IPS DF 19.7 (cell line): ENCODE measurements around the gene RBM25.

ENCODE experiments used
- DNase-seq: peaks from one replicate; pipeline ENCODE4 v3.0.0-alpha.2; 2013; ENCODE audit warnings: low read depth, low spot score

RBM25 gene

DNA sequence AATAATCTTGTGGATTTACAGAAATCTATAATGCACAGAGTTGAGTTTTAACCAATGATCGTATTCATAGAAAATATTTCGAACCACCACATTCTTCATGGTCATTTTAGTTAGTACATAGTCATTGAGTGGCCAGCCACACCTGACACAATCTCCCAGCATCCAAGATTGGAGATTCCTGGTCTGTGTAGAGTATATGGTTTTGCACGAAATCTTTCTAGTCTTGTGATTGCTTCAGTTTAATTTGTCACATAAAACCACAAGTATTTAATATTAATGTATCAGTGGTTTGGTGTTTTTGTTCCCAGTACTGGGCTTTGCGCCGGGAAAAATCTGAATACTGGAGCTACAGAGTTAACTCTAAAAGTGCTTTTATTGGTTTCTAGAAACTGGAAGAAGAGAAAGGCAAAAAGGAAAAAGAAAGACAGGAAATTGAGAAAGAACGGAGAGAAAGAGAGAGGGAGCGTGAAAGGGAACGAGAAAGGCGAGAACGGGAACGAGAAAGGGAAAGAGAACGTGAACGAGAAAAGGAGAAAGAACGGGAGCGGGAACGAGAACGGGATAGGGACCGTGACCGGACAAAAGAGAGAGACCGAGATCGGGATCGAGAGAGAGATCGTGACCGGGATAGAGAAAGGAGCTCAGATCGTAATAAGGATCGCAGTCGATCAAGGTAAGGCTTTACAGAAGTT, 44.6 kb downstream of the RBM25 start:
- no peak for DNase-seq

DNA sequence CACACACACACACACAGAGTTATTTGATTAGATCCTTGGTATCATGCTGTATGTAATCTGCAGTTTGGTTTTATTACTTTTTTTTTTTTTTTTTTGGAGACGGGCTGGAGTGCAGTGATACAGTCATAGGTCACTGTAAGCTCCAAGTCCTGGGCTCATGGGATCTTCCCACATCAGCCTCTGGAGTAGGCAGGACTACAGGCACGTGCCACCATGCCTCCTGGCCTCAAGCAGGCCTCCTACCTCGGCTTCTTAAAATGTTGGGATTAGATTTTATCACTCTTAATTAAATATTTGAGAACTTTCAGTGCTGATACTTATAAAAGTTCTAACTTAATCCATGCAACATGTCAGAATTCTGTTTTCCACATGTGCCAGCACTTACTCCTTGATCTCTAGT, 46.7 kb downstream of the RBM25 start:
- DNase-seq = no peak

DNA sequence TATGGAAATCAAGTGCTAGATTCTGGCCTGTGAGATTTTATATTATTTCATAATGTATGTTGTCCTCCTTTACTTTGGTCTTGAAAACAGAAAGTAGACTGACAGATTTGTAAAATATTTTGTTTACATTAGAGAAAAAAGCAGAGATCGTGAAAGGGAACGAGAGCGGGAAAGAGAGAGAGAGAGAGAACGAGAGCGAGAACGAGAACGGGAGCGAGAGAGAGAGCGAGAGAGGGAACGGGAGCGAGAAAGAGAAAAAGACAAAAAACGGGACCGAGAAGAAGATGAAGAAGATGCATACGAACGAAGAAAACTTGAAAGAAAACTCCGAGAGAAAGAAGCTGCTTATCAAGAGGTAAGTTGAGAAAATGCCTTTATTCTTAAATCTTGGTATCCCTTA, 47.4 kb downstream of the RBM25 start:
- DNase-seq = no peak

DNA sequence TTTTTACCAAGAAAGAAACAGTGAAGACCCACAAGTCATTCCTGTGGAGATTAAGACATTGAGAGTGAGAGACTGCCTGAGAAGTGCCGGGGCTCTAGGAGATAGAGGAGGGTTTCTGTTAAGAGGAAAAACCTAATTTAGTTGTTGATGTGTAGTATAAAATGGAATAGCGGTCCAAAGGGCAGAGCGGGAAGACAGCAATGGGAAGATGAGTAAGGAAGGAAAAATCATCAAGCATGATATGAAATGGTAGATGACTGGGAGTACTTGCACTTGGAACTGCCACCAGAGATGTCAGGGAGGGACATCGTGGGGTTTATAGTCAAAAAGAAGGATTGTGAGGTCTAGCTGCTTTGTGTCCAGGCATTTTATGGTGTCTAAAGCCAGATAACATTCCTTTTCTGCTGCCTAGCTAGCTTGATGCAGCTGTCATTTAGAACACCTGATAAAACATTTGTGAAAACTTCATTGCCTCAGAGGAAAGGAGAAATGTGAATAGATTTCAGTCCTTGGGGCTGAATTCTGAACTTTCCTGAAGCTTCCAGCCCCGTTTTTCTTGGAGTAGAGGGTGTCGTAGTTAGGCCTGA, 57.8 kb downstream of the RBM25 start:
- DNase-seq = no peak

DNA sequence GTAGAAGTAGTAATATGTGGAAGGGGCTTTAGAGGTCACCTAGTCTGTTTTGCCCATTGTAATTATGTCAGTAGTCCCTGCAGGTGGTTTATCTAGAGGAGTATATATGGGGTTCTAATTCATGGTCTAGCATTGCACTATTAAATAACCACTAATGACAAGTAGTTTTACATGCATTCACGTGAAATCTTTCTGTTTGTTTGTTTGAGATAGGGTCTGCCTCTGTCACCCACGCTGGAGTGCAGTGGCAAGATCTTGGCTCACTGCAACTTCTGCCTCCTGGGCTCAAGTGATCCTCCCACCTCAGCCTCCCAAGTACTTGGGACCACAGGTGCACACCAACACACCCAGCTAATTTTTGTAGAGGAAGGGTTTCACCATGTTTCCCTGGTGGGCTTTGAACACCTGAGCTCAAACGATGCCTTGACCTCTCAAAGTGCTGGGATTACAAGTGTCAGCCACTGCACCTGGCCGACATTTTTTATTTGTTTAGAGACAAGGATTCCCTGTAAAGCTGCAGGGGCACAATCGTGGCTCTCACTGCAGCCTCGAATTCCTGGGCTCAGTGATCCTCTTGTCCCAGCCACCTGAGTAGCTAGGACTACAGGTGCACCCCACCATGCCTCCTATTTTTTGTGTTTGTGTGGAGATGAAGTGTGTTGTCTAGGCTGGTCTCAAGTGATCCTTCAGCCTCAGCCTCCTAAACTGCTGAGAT, 66.0 kb downstream of the RBM25 start:
- DNase-seq = no peak

DNA sequence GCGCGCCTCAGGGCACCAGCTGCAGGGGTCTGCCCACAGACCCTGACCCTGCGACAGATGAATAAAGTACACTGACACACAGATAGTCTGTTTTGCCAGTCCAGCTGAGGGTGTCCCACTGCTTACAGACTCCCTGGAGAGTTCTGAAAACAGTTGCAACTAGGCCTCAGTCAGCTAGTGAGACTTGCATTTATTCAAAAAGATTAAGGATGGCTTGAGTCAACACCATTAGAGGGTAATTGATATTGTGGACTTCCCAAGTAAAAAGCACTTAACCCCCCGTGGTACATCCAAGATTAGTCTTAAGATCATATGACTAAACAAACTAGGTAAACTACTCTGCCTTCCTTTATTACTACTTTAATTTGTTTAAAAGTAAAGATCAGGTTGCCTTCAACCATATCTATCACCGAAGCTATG, 66.8 kb downstream of the RBM25 start:
- DNase-seq = no peak

DNA sequence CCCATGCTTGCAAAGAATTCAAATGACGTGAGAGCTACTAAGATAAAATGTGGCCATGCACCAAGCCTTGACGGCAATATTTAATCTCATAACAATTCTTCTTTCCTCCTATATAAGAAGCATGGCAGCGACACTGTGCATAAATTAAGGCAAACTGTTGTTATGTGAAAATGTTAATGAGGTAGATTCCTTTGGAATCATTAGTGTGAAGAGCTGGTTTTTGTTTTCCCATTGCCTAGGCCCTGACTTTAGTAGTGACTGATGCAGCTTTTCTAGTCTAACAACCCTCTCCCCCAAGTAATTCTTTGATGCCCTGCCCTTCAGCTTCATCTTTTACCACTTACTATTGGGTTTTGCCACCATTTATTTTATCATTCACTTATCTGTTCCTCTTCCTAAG, 67.4 kb downstream of the RBM25 start:
- no peak for DNase-seq

DNA sequence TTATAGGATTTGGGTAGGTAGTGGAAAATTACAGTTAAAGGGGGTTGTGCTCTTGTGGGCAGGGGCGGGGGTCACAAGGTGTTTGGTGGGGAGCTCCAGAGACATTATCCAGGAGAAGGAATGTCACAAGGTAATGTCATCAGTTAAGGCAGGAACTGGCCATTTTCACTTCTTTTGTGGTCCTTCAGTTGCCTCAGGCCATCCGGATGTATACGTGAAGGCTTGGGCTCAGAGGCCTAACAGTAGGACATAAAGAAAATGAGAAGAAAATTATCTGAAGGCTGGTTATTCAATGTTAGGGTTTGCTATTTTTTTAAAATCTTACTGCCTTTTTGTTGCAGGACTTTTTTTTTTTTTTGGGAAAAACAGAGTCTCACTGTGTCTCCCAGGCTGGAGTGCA, 75.5 kb downstream of the RBM25 start:
- DNase-seq = no peak

DNA sequence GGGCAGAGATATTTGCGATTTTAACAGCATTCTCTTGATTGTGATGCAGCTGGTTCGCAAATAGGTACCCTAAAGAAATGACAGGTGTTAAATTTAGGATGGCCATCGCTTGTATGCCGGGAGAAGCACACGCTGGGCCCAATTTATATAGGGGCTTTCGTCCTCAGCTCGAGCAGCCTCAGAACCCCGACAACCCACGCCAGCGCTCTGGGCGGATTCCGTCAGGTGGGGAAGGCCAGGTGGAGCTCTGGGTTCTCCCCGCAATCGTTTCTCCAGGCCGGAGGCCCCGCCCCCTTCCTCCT, 77.7 kb downstream of the RBM25 start:
- no peak for DNase-seq

DNA sequence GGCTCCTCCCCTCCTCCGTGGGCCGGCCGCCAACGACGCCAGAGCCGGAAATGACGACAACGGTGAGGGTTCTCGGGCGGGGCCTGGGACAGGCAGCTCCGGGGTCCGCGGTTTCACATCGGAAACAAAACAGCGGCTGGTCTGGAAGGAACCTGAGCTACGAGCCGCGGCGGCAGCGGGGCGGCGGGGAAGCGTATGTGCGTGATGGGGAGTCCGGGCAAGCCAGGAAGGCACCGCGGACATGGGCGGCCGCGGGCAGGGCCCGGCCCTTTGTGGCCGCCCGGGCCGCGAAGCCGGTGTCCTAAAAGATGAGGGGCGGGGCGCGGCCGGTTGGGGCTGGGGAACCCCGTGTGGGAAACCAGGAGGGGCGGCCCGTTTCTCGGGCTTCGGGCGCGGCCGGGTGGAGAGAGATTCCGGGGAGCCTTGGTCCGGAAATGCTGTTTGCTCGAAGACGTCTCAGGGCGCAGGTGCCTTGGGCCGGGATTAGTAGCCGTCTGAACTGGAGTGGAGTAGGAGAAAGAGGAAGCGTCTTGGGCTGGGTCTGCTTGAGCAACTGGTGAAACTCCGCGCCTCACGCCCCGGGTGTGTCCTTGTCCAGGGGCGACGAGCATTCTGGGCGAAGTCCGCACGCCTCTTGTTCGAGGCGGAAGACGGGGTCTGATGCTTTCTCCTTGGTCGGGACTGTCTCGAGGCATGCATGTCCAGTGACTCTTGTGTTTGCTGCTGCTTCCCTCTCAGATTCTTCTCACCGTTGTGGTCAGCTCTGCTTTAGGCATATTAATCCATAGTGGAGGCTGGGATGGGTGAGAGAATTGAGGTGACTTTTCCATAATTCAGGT, 78.3 kb downstream of the RBM25 start, which contains the start of gene PSEN1:
Gene PSEN1, plus strand, starts transcription at position 121 of the 839 bp plus-strand sequence. CDS start 11,513 bp downstream, outside the sequence.
- DNase-seq = peak; percentile 72

DNA sequence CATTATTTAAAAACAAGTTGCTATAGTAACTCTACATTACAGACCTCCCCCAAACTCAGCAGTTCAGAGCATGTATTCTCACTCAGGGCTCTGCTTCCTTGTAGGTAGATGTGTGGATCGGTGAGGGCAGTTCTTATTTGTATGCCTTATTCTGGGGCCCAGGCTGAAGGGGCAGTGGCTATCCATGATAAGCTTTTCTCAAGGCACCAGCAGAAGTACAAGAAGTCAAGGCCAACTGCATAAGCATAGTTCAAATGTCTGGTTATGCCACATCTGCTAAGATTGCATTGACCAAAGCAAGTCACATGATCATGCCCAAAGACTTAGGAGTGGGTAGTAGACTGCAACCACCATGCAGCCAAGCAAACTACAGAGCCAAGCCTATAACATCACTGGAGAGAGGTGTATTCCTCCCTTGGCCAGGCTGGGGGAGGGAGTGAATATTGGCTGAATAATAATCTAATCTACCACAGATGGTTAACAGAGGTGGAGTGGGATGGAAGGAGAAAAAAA, 82.5 kb downstream of the RBM25 start:
- DNase-seq = no peak

DNA sequence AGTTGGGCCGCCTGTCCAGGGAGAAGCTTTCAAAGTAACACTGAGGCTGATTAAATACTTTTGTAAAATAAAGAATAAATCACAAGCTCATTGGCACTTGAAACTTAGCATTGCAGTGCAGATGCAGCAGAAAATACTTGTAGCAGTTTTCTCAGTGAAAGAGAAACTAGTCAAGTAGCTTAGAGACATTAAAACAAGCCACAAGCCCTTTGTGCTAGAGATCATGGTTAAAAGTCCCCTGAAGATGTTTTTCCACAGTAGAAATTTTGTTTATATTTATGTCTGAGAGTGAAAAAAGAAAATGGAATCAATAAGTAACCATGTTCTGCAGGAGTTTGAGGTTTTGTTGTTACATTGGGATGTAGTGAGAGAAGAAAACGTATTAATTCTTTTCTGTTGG, 83.9 kb downstream of the RBM25 start:
- no peak for DNase-seq

DNA sequence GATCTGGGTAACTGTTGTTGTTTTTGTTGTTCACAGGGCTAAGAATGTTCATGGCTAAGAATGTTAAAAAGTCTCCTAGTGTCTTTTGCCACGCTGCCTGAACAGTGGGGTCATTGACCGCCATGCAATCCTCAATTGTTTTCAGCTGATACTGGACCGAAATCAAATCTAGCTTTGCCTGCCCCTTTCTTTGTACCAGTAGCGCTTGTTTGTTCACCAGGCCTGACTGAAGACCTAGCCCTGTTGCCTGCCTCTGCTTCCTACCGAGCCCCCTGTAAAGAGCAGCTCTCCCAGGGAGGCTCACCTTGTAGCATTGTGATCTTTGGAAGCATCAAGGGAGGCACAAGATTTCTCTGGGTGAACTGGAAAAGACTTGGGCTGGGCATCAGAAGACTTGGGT, 84.7 kb downstream of the RBM25 start:
- no peak for DNase-seq

DNA sequence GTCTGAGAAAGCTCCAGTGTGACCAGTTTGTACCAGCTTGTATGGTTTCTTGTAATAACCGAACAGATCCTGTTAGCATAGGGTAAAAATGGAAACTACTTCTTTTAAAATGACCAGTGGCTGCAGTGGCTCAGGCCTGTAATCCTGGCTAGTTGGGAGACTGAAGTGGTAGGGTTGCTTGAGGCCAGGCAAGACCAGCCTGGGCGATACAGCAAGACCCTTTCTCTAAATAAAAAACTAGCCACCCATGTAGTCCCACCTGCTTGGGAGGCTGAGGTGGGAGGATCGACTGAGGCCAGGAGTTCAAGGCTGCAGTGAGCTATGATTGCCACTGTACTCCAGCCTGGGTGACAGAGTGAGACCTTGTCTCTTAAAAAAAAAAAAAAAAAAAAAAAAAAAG, 85.3 kb downstream of the RBM25 start:
- DNase-seq = no peak

DNA sequence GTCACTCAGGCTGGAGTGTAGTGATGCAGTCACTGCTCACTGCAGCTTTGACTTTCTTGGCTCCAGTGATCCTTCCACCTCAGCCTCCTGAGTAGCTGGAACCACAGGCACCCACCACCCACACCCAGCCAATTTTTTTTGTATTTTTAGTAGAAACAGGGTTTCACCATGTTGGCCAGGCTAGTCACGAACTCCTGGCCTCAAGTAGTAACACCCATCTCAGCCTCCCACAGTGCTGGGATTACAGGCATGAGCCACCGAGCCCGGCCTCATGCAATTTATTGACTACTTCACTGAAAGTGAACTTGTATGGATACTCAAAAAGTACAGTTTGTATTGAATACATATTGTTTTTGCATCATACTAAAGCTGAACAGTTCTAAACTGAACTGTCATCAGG, 87.0 kb downstream of the RBM25 start:
- no peak for DNase-seq

DNA sequence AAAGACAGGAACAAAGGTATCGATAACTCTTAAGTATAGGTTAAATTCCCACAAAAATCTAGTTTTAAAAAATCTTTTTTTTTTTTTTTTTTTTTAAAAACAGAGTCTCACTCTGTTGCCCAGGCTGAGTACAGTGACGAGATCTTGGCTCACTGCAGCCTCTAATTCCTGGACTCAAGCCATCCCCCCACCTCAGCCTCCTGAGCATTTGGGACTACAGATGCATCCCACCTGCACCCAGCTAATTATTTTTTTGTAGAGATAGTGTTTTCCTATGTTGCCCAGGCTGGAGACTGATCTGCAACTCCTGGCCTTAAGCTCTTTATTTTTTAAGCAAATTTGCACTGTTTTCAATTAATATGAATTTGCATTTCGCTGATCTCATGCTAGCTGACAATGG, 87.8 kb downstream of the RBM25 start:
- no peak for DNase-seq

DNA sequence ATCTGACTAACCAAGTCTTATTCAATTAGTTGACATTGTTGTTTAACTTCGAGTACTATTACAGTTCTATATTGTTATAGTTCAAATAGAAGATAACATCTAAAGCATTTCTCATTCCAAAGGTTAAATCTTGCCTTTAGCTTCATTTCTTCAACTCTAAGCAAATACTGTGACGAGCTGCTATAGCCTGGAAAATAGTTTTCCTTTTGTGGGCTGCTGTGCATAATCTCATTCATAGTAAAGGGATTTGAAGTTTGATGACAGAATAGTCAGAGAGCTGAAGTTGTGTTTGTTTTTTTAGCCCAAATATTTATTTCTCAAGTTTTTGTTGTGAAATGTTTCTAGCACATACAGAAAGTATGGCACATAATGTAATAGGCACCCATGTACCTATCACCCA, 91.4 kb downstream of the RBM25 start:
- no peak for DNase-seq

DNA sequence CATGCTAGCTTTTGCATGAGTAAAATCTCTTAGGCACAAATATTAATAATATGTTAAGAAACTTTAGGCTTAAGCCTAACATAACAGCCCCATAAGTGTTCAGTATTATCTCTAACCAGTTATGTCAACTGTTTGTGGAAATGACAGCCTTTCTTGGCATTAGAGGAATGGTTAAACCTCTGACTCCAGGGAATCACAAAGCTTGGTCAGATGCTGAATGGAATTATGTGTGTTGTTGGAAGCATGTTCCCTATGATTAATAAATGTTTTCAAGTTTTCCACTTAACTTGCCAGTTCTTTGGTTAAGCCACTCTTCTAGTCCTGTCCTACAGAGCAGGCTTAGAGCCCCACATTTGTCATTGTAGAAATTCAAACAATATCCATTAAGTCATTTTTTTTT, 94.9 kb downstream of the RBM25 start:
- DNase-seq = no peak

DNA sequence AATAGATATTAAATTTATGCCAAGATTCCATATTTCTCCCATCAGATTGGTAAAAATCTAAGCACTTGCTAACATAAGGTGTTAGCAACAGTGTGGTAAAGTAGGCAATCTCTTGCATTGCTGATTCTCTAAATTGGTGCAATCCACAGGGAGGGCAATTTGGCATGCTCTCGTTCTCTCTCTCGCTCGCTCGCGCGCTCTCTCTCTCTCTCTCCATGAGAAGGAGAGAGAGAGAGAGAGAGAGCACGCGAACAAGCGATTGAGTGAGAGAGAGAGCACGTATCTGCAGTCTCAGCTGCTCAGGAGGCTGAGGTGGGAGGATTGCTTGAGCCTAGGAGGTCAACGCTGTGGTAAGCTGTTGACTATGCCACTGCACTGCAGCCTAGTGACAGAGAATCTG, 103.9 kb downstream of the RBM25 start:
- DNase-seq = no peak

DNA sequence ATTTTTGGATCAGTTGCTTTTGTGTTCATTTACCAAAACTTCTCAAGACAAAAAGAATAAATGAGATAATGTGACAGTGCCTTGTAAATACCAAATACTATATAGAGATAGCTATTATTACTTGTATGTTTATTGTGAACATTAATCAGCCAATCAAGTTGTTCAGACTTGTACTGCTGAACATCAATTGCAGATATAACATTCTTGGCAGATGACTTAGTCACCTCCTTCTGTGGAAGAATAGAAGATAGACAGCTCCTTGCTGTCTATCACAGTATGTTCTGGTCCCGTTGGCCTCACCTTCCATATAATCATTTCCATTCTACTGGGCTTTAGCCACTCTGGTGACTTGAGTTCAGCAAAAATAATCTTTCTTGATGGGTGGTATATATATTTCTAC, 108.1 kb downstream of the RBM25 start:
- DNase-seq = no peak

DNA sequence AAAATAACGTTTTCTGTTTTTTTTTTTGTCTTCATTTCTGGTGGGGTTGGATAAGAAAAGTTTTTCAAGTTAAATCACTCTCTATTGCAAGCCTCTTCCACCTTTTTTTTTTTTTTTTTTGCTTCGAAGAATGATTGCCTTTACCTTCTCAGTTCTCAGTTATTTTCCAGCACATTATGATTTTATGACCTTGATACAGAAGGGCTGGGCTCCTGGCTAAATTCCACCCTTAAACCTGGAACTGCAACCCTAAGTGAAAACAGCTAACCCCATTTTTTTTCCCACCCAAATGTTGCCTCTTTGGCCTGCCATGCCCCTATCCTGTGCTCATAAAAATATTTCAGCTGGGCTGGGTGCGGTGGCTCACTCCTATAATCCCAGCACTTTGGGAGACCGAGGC, 109.4 kb downstream of the RBM25 start:
- DNase-seq = no peak

DNA sequence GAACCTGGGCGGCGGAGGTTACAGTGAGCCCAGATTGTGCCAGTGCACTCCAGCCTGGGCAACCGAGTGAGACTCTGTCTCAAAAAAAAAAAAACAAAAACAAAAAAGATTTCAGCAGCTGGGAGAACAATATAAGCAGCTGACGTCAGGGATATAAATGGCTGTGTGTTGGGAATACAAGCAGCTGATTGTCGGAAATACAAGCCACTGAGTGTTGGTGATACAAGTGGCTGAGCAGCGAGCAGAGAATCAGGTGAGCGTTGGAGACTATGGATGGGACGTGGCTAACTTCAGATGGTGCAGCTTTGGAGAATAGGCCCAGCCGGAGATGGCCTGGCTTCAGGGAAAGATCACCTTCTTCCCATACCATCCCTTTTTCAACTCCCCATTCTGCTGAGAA, 109.9 kb downstream of the RBM25 start:
- no peak for DNase-seq
